22Rv1 (cell line): ENCODE data around the gene VASN.

Experiments used
- ZFX ChIP-seq: fragments of 450-650 bp; IDR thresholded peaks from 2 replicates; pipeline ENCODE4 v1.6.1; 2017; ENCODE audit warnings: antibody characterized with exemption, borderline replicate concordance
- TF ChIP-seq, protein P1 (sequence below): fragments of 450-650 bp; IDR thresholded peaks from 2 replicates; pipeline ENCODE4 v1.5.1; 2017; ENCODE audit warnings: mild to moderate bottlenecking

DNA sequence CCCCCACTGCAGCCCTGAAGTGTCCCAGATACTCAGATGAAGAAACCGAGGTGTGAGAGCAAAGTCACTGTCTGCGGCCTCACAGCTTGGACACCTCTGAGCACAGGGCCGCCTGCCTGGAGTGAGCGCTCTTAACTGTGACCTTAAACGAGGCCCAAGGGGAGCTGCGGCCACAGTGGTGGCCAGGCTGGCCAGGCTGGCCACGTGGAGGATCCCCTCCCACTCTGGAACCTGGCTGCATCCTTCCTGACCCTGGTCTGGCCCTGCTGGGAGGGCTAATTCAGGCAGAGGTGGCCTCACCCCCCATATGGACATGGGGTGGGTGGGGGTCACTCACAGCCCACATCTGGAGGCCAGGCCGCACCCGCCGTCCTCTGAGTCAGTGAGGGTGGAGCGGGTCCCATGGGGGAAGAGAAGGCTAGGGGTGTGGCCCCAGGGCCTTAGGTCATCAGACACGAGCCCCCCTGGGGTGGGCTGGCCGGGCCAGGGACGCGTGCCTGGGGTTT lies 6.6 kb downstream of the VASN start:
- no peak for TF ChIP-seq ZFX
- TF ChIP-seq, protein P1, sequence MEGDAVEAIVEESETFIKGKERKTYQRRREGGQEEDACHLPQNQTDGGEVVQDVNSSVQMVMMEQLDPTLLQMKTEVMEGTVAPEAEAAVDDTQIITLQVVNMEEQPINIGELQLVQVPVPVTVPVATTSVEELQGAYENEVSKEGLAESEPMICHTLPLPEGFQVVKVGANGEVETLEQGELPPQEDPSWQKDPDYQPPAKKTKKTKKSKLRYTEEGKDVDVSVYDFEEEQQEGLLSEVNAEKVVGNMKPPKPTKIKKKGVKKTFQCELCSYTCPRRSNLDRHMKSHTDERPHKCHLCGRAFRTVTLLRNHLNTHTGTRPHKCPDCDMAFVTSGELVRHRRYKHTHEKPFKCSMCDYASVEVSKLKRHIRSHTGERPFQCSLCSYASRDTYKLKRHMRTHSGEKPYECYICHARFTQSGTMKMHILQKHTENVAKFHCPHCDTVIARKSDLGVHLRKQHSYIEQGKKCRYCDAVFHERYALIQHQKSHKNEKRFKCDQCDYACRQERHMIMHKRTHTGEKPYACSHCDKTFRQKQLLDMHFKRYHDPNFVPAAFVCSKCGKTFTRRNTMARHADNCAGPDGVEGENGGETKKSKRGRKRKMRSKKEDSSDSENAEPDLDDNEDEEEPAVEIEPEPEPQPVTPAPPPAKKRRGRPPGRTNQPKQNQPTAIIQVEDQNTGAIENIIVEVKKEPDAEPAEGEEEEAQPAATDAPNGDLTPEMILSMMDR: no peak
